D721Med (cell line): ENCODE measurements around the gene TNFSF9.

ENCODE experiments used
- DNase-seq: peaks from one replicate; pipeline ENCODE4 v3.0.0; 2011; ENCODE audit warnings: low spot score; ENCODE audit not compliant: insufficient read length
- FAIRE-seq: peaks from 2 replicates; lab custom pipeline; 2011; peaks lifted over from hg19 to GRCh38; lab: Jason Lieb, UNC
- CTCF ChIP-seq: IDR thresholded peaks from 2 replicates; pipeline ENCODE4 v1.5.1; 2012; ENCODE audit warnings: mild to moderate bottlenecking, control low read depth; ENCODE audit not compliant: insufficient read depth; ENCODE audit errors: missing control alignments

TNFSF9 gene

GRCh38 chr19:6529351-6529750 lies 1.5 kb upstream of the TNFSF9 start:
- DNase-seq (no peak), FAIRE-seq (no peak)

GRCh38 chr19:6529937-6530385 lies 865 bp upstream of the TNFSF9 start:
- no peak for TF ChIP-seq CTCF
- FAIRE-seq (no peak), DNase-seq (no peak)

More at GRCh38 chr19:6529351-6529750, 1.5 kb upstream of the TNFSF9 start:
- no peak for TF ChIP-seq CTCF

- no peak for FAIRE-seq
- TF ChIP-seq CTCF: no peak
- no peak for DNase-seq
Observed at GRCh38 chr19:6531163-6531955, 533 bp downstream of the TNFSF9 start.

GRCh38 chr19:6531956-6532243 lies 1.1 kb downstream of the TNFSF9 start:
- DNase-seq: no peak
- FAIRE-seq: no peak
- TF ChIP-seq CTCF: no peak

GRCh38 chr19:6532244-6532999 lies 1.6 kb downstream of the TNFSF9 start:
- FAIRE-seq (no peak), DNase-seq (no peak)
- no peak for TF ChIP-seq CTCF

GRCh38 chr19:6533000-6533328 lies 2.1 kb downstream of the TNFSF9 start:
- no peak for TF ChIP-seq CTCF
- FAIRE-seq (no peak), DNase-seq (no peak)
